ENCODE results near the gene STAT6. TPM values are rescaled to one million over a fixed set of nuclear protein-coding genes. Genes with fewer than 3 reads are reported as not detected.

The STAT6 gene
- total RNA-seq, 1 donor from 2014 or later = 46.2 TPM

- H3K27ac ChIP-seq (replicated peaks) = no peak overlapping the region
- no peak for DNase-seq
- H3K4me3 ChIP-seq = no peak overlapping the region
- no peaks in the 10 kb centered on the region for H3K4me1 ChIP-seq
- H3K36me3 ChIP-seq = no peaks in the 10 kb centered on the region
- no peak for TF ChIP-seq CTCF (IDR thresholded peaks at IDR 0.05; ENCODE audit: borderline replicate concordance)
- peaks cover 35% of the 10 kb centered on the region for H3K27me3 ChIP-seq (ENCODE audit: low read depth)
- intact Hi-C loops (cut with micrococcal nuclease) = no loop called here
- no peaks in the 10 kb centered on the region for H3K9me3 ChIP-seq (replicated peaks)
These were observed 62.1 kb downstream of the STAT6 start for GRCh38 chr12:57049119-57049446.

- no peak for DNase-seq
- Histone ChIP-seq H3K4me3 (no peak overlapping the region), H3K4me1 (no peaks in the 10 kb centered on the region), H3K36me3 (no peaks in the 10 kb centered on the region), H3K9me3 (replicated peaks) (no peaks in the 10 kb centered on the region), H3K27ac (replicated peaks) (no peak overlapping the region), H3K27me3 (ENCODE audit: low read depth) (peaks cover 40% of the 10 kb centered on the region)
- TF ChIP-seq CTCF (IDR thresholded peaks at IDR 0.05; ENCODE audit: borderline replicate concordance) = no peak
- intact Hi-C loops (cut with micrococcal nuclease) = no loop called here
These were observed 62.6 kb downstream of the STAT6 start for GRCh38 chr12:57048423-57049118.

- H3K27me3 ChIP-seq (ENCODE audit: low read depth) = peaks cover 46% of the 10 kb centered on the region
- no peak overlapping the region for H3K27ac ChIP-seq (replicated peaks)
- no peaks in the 10 kb centered on the region for H3K4me1 ChIP-seq
- TF ChIP-seq CTCF (IDR thresholded peaks at IDR 0.05; ENCODE audit: borderline replicate concordance) = no peak
- H3K4me3 ChIP-seq = no peak overlapping the region
- H3K36me3 ChIP-seq = no peaks in the 10 kb centered on the region
- DNase-seq = no peak
- intact Hi-C loops (cut with micrococcal nuclease) = no loop called here
- no peaks in the 10 kb centered on the region for H3K9me3 ChIP-seq (replicated peaks)
These were observed 63.2 kb downstream of the STAT6 start for GRCh38 chr12:57047981-57048380.

- no peak for DNase-seq
- H3K9me3 ChIP-seq (replicated peaks) = no peaks in the 10 kb centered on the region
- no peaks in the 10 kb centered on the region for H3K4me1 ChIP-seq
- no peak overlapping the region for H3K27ac ChIP-seq (replicated peaks)
- H3K27me3 ChIP-seq (ENCODE audit: low read depth) = peaks cover 52% of the 10 kb centered on the region
- H3K4me3 ChIP-seq = no peak overlapping the region
- intact Hi-C loops (cut with micrococcal nuclease) = no loop called here
- TF ChIP-seq CTCF (IDR thresholded peaks at IDR 0.05; ENCODE audit: borderline replicate concordance) = no peak
- H3K36me3 ChIP-seq = no peaks in the 10 kb centered on the region
These were observed 63.9 kb downstream of the STAT6 start for GRCh38 chr12:57046947-57047890.

- TF ChIP-seq CTCF (IDR thresholded peaks at IDR 0.05; ENCODE audit: borderline replicate concordance) = no peak
- no peaks in the 10 kb centered on the region for H3K9me3 ChIP-seq (replicated peaks)
- intact Hi-C loops (cut with micrococcal nuclease) = no loop called here
- DNase-seq = no peak
- no peaks in the 10 kb centered on the region for H3K36me3 ChIP-seq
- no peak overlapping the region for H3K27ac ChIP-seq (replicated peaks)
- H3K4me3 ChIP-seq = no peak overlapping the region
- H3K27me3 ChIP-seq (ENCODE audit: low read depth) = peaks cover 61% of the 10 kb centered on the region
- H3K4me1 ChIP-seq = no peaks in the 10 kb centered on the region
These were observed 64.9 kb downstream of the STAT6 start for GRCh38 chr12:57046086-57046791.
